ENCODE measurements around the gene MEOX1. TPM values are rescaled to one million over a fixed set of nuclear protein-coding genes. Genes with fewer than 3 reads are reported as not detected.
A peak's percentile ranks its signal among the peaks of the same experiment; 100 is the strongest.
"Not testable (repeated sequence)": the region's sequence is repeated elsewhere in the genome, so short reads cannot be mapped to it uniquely, and the experiment has no call there.

MEOX1 gene
- total RNA-seq, 1 donor from 2014 or later, result 11.1 TPM

DNA sequence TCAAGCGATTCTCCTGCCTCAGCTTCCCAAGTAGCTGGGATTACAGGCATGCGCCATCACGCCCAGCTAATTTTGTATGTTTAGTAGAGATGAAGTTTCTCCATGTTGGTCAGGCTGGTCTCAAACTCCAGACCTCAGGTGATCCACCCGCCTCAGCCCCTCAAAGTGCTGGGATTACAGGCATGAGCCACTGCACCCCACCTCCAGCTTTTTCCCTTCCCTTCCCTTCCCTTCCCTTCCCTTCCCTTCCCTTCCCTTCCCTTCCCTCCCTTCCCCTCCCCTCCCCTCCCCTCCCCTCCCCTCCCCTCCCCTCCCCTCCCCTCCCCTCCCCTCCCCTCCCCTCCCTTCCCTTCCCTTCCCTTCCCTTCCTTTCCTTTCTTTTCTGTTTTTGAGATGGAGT is 59.2 kb downstream of the MEOX1 start:
- ATAC-seq; DNase-seq; intact Hi-C loops (cut with micrococcal nuclease): not testable (repeated sequence)

DNA sequence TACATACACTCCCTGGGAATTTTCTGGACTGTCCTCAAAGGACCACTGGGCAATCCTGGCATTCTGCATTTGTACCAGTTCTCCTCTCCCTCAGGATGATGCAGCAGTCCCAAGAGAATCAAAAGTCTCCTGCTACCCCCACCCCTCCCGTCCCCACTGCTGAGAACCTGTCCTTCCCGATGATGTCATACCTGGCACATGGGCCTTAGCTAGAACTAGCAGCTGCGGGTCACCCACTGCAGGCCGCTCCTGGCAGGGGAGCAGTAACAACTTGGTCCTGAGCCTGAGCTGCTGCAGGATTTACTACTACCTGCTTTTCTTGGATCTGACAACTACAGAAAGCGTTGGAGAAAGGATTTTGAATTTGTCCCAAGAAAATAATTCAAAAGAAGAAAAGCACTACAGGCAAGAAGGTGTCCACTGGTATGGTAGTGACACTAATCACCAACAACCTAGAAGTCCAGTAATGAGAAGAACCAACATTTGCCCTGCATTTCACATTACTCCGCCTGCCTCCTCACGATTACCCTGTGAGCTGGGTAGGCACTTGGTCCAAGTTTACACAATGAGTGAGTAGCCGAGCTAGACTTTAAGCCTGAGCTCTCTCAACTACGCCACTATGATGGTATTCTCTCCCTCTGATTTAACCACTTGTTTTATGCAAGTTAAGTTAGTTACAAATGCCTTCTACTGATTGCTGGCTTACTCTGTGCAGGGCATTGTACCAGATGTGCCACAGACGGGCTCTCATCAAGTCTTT is 60.3 kb downstream of the MEOX1 start:
- ATAC-seq (peak; percentile 93), DNase-seq (peak; percentile 57)
- intact Hi-C loops (cut with micrococcal nuclease), result no loop called here

DNA sequence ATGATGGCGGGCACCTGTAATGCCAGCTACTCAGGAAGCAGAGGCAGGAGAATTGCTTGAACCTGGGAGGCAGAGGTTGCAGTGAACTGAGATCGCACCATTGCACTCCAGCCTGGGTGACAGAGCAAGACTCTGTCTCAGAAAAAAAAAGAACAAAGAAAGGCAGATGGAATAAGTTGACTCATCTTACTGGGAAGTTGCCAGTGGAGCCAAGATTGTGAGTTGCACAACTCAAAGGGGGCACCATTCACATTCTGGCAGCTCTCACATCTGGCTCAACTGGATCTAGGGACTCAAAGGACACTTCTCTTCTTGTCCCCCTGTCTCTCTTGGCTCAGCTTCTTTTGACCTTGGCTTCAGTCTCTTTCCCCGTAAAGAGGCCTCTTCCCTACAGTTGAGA is 61.9 kb downstream of the MEOX1 start:
- ATAC-seq (peak; percentile 13), DNase-seq (no peak)
- intact Hi-C loops (cut with micrococcal nuclease), result no loop called here

DNA sequence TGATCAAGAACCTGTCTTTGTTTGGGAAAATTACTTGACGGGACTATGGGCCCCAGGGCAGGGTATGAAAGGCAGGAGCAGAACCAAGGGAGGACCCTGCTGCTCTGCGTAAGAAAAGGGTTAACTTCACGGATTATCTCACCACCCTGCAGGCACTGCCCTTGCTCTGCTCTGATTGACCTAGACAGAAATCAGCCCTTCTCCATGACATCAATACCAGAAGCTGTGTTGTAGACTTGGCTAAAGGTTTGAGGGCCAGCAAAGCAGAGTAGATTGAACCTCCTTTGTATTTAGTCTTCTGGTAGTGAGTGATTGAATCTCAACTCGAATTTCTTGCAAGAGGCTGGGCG is 62.7 kb downstream of the MEOX1 start:
- DNase-seq (no peak), ATAC-seq (no peak)
- intact Hi-C loops (cut with micrococcal nuclease), result no loop called here

DNA sequence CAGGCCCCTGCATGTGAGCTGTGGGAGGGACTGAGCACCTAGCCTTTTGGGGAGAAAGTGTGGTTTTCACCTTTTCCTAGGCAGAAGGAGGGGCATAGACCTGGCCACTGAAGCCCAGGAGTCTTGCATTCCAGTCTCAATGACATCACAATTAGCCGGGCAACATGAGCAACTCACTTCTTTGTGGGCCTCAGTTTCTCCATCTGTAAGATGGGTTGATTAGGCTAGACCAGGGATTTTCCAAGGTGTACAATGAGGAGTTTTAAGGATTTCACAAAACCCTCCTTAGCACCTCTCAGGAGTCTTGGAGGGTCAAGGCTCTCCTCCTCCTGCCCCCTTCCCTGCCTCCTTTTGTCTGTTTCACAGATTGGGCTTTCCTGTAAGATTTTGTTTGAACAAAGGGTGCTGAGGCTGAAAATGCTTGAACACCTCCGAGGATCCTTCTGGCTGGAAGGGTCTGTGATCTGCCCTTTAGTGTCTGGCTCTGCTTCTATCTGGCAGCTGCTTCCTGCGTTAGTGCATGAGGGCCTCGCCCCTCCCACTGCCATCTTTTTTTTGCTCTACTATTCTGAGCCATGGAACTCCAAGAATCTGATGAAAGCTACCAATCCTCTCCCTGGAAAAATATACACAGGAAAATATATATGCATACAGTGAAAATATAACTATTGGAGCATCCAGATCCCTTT is 63.2 kb downstream of the MEOX1 start:
- DNase-seq, result no peak
- ATAC-seq, result no peak
- intact Hi-C loops (cut with micrococcal nuclease), result no loop called here

DNA sequence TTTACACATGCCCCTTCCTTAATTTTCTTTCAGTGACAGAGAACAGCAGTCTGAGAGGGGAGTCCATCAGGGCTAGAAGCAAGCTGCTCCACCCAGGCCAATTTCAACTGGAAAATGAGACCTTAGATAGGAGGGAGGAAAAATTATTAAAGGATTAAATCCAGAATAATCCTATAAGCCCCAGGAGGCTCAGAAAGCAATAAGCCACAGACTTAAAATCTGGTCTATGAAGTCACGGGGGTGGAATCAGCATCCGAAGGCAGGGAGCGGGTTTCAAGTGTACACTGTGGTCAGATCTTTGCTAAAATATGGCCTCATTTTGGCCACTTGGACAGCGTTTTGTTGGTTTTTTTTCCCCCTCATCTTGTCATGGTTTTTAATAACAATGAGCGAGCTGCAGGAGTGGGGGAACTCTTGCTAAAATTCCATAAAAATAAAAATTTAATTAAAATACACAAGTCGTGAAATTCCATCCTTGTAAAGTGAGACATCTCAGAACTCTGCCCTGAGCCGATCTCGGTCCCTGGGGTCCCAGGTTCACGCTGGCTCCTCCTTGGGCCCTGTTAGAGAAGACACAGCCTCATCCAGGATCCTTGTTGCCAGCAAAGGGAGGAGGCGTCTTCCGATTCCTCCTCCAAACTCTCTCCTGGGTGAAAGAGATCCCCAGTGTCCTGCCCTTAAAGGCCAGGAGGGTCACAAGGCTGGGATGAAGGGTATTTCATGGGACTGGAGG is 63.9 kb downstream of the MEOX1 start:
- intact Hi-C loops (cut with micrococcal nuclease), result no loop called here
- ATAC-seq, result no peak
- DNase-seq, result no peak

DNA sequence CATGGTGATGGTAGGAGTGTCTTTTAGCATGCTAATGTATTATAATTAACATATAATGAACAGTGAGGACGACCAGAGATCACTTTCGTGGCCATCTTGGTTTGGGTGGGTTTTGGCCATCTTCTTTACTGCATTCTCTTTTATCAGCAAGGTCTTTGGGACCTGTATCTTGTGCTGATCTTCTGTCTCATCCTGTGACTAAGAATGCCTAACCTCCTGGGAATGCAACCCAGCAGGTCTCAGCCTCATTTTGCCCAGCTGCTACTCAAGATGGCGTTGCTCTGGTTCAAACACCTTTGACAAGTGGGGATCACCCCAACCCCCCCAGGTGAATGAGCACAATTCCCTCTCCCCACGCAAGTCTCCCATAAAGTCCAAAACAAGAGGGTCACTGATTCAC is 66.3 kb downstream of the MEOX1 start:
- intact Hi-C loops (cut with micrococcal nuclease), result no loop called here
- ATAC-seq (no peak), DNase-seq (no peak)

DNA sequence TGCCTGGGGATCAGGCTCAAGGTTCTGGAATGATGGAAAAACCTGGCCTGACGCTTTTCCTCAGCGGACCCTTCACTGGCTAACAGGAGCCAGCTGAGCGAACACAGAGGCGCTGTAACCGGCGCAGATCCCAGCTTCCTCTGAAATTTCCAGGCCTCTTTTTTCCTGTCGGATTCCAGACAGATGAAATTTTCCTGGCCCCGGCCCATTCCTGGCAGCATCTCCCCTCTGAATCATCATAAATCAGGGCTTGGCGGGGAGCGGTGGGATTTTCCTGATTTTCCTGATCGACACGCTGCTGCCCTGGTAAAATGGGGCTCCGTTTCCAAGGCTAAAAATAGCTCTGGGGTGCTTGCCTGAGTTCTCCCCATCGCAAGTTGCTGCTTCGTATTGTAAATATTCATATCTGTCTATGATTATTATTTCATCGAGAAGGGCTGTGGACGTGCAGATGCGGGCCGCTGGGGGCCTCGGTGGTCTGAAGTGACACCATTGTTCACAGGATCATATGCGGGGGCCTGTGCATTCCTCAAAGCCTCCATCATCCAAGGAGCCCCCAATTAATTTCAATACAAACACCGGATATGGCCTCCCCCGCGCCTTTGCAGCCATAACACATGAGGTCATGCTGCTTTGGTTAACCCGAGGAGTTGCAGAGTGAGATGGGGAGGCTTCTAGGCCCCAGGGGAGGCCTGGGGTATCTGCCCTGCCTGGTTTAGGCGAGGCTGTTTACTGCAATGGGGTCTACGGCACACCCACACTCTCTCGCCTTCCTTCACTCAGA is 69.8 kb downstream of the MEOX1 start:
- DNase-seq (peak; percentile 86), ATAC-seq (peak; percentile 88)
- intact Hi-C loops (cut with micrococcal nuclease), result no loop called here

DNA sequence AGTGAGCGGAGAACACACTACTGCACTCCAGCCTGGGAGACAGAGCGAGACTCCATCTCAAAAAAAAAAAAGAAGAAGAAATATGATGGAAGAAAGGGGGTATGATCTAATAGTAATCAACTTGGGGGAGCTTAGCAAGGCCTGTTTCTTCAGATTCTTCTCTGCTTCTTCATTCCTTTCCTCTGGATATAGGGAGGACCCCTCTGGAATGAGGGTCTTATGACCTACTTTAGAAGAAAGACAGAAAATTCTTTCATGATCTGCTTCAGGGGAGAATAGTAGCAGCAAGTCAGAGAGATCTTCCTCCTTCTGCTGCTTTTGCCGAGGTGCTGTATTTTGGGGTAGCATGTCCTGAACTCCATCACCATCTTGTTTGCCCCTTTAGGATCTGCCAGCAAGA is 70.7 kb downstream of the MEOX1 start:
- no peak for ATAC-seq
- no peak for DNase-seq
- intact Hi-C loops (cut with micrococcal nuclease), result no loop called here

Other genes starting within 250 kb of the MEOX1 start
- gene DHX8, start 177.9 kb downstream of the MEOX1 start, total RNA-seq, result 29.7 TPM
- 0.37 TPM for gene ETV4, start 115.6 kb downstream of the MEOX1 start, total RNA-seq
- gene SOST, start 96.9 kb upstream of the MEOX1 start, total RNA-seq, result not detected
- gene DUSP3, start 117.1 kb upstream of the MEOX1 start, total RNA-seq, result 243 TPM
- gene CFAP97D1, start 118.5 kb upstream of the MEOX1 start, total RNA-seq, result not detected
- 55.5 TPM for gene MPP3, start 171.2 kb upstream of the MEOX1 start, total RNA-seq
- gene CD300LG, start 185.3 kb upstream of the MEOX1 start, total RNA-seq, result 19.1 TPM
- 17.1 TPM for gene MPP2, start 245.6 kb upstream of the MEOX1 start, total RNA-seq